ENCODE data around the gene LAMA2.

GRCh38 chr6:129565811-129566210 lies 682.9 kb downstream of the LAMA2 start:
- TF ChIP-seq CTCF (IDR thresholded peaks at IDR 0.05) (no peak), POLR2A (IDR thresholded peaks at IDR 0.05) (no peak)

Measured in uterus (tissue), 2 donors.